OCI-LY7 (cell line): ENCODE results near the gene SLC2A4.
A peak's percentile ranks its signal among the peaks of the same experiment; 100 is the strongest.

Source experiments
- EZH2phosphoT487 ChIP-seq: fragments of 200-600 bp; sonication (generic); IDR thresholded peaks from 2 replicates; pipeline ENCODE4 v1.6.1; 2018; ENCODE audit warnings: low read depth, borderline replicate concordance, mild to moderate bottlenecking, mixed run types, antibody characterized with exemption, low read length, moderate library complexity, mixed read lengths
- TF ChIP-seq, protein P1 (sequence below): fragments of 200-600 bp; sonication (generic); conservative IDR thresholded peaks from 2 replicates; pipeline ENCODE4 v1.5.1; 2014; ENCODE audit warnings: mild to moderate bottlenecking, antibody characterized with exemption, low read length, moderate library complexity, mixed read lengths

DNA sequence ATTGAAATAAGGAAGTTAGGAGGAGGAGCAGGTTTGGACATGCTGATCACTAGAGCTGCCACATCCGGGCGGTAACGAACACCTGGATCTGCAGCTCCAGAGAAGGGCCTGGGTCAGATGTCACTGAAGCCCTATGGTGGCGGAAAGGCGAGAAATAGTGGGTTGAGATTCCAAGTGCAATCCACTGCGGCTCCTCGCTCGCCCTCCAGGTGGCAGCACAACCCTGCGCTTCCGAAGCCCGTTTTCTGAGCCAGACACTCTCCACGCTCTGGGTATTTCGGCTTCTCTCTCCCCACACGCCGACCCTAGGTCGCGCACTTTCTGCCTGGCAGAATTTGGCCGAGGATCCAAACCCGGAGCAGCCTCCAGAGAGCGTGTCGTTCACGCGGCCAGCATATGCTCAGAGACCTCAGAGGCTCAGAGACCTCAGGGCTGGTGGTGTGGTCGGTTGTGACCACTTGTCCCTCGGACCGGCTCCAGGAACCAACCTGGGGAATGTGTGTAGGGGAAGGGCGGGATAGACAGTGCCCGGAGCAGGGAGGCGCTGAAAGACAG lies 922 bp upstream of the SLC2A4 start:
- TF ChIP-seq, protein P1, sequence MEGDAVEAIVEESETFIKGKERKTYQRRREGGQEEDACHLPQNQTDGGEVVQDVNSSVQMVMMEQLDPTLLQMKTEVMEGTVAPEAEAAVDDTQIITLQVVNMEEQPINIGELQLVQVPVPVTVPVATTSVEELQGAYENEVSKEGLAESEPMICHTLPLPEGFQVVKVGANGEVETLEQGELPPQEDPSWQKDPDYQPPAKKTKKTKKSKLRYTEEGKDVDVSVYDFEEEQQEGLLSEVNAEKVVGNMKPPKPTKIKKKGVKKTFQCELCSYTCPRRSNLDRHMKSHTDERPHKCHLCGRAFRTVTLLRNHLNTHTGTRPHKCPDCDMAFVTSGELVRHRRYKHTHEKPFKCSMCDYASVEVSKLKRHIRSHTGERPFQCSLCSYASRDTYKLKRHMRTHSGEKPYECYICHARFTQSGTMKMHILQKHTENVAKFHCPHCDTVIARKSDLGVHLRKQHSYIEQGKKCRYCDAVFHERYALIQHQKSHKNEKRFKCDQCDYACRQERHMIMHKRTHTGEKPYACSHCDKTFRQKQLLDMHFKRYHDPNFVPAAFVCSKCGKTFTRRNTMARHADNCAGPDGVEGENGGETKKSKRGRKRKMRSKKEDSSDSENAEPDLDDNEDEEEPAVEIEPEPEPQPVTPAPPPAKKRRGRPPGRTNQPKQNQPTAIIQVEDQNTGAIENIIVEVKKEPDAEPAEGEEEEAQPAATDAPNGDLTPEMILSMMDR: peak; percentile 96
- no peak for TF ChIP-seq EZH2phosphoT487
